GM21737 (cell line): ENCODE data around the gene LHFPL6.

Experiments
- ATAC-seq: cut with Tn5 transposase; IDR thresholded peaks from one replicate; pipeline ENCODE4 v1.9.1; 2021; ENCODE audit warnings: mild to moderate bottlenecking, moderate library complexity; ENCODE audit not compliant: unreplicated experiment

The LHFPL6 gene

GRCh38 chr13:39521701-39522100, 81.3 kb downstream of the LHFPL6 start:
- ATAC-seq: no peak

- ATAC-seq: no peak
Measured at GRCh38 chr13:39516096-39516495, 86.9 kb downstream of the LHFPL6 start.

- no peak for ATAC-seq
Measured at GRCh38 chr13:39515224-39515714, 87.7 kb downstream of the LHFPL6 start.

- ATAC-seq: no peak
Measured at GRCh38 chr13:39512687-39513086, 90.3 kb downstream of the LHFPL6 start.

GRCh38 chr13:39510316-39510695, 92.7 kb downstream of the LHFPL6 start:
- ATAC-seq: no peak

- no peak for ATAC-seq
Measured at GRCh38 chr13:39509616-39510315, 93.2 kb downstream of the LHFPL6 start.

- ATAC-seq: no peak
Measured at GRCh38 chr13:39506559-39507390, 96.2 kb downstream of the LHFPL6 start.

- no peak for ATAC-seq
Measured at GRCh38 chr13:39505151-39505550, 97.8 kb downstream of the LHFPL6 start.

GRCh38 chr13:39503048-39503447, 99.9 kb downstream of the LHFPL6 start:
- ATAC-seq: no peak

GRCh38 chr13:39501702-39502324, 101.2 kb downstream of the LHFPL6 start:
- no peak for ATAC-seq

- no peak for ATAC-seq
Measured at GRCh38 chr13:39499604-39500003, 103.4 kb downstream of the LHFPL6 start.

- no peak for ATAC-seq
Measured at GRCh38 chr13:39498471-39499114, 104.4 kb downstream of the LHFPL6 start.

- no peak for ATAC-seq
Measured at GRCh38 chr13:39496506-39496905, 106.5 kb downstream of the LHFPL6 start.

- no peak for ATAC-seq
Measured at GRCh38 chr13:39494633-39495032, 108.4 kb downstream of the LHFPL6 start.

- ATAC-seq: no peak
Measured at GRCh38 chr13:39494006-39494405, 109.0 kb downstream of the LHFPL6 start.

- no peak for ATAC-seq
Measured at GRCh38 chr13:39490136-39490535, 112.9 kb downstream of the LHFPL6 start.

GRCh38 chr13:39486758-39487157, 116.2 kb downstream of the LHFPL6 start:
- no peak for ATAC-seq

GRCh38 chr13:39485314-39485700, 117.7 kb downstream of the LHFPL6 start:
- ATAC-seq: no peak

GRCh38 chr13:39484506-39485313, 118.3 kb downstream of the LHFPL6 start:
- no peak for ATAC-seq

- no peak for ATAC-seq
Measured at GRCh38 chr13:39483326-39483725, 119.7 kb downstream of the LHFPL6 start.
